Subcutaneous abdominal adipose tissue (tissue), 5 donors: Measurements from ENCODE around the gene C16orf96.

Source experiments
- H3K27ac ChIP-seq: one replicate; pipeline ENCODE4 v1.7.0; 2013; ENCODE audit warnings: low read depth, mild to moderate bottlenecking, inconsistent platforms, low read length, moderate library complexity
- H3K27me3 ChIP-seq, 5 donors: one replicate each; pipeline ENCODE4 v1.7.0; 2013; ENCODE audit warnings: low read length in 5 of 5, inconsistent platforms in 1 of 5; ENCODE audit not compliant: control insufficient read depth in 5 of 5, insufficient read depth in 4 of 5
- H3K36me3 ChIP-seq, 5 donors: one replicate each; pipeline ENCODE4 v1.7.0; 2013; ENCODE audit warnings: low read length in 5 of 5; ENCODE audit not compliant: control insufficient read depth in 5 of 5, insufficient read depth in 5 of 5
- H3K4me1 ChIP-seq, 5 donors: one replicate each; pipeline ENCODE4 v1.7.0; 2013; ENCODE audit warnings: low read length in 5 of 5, mild to moderate bottlenecking in 3 of 5, moderate library complexity in 1 of 5; ENCODE audit not compliant: control insufficient read depth in 5 of 5, insufficient read depth in 5 of 5
- H3K4me3 ChIP-seq, 5 donors: one replicate each; pipeline ENCODE4 v1.7.0; 2013; ENCODE audit warnings: low read length in 5 of 5, low read depth in 1 of 5
- H3K9ac ChIP-seq, 5 donors: one replicate each; pipeline ENCODE4 v1.7.0; 2013; ENCODE audit warnings: low read length in 5 of 5, mild to moderate bottlenecking in 4 of 5, moderate library complexity in 3 of 5
- H3K9me3 ChIP-seq, 5 donors: one replicate each; pipeline ENCODE4 v1.7.0; 2013; ENCODE audit warnings: low read length in 5 of 5; ENCODE audit not compliant: control insufficient read depth in 5 of 5
- donor health status: healthy.
- donor health status: healthy.
- donor health status: healthy.
- donor health status: healthy.
- donor health status: healthy.

C16orf96 gene

GRCh38 chr16:4556112-4556511, at the start of gene C16orf96:
Gene C16orf96 (plus strand): TSS chr16:4556340. CDS start chr16:4556490, 150 bp downstream.
- H3K4me3 ChIP-seq: no peak within 1 kb of the TSS
- no peak within 1 kb of the TSS for H3K9ac ChIP-seq
- H3K36me3 ChIP-seq: no peaks in the 10 kb centered on the region
- no peaks in the 10 kb centered on the region for H3K4me1 ChIP-seq
- H3K27ac ChIP-seq: no peak within 1 kb of the TSS
- no peaks in the 10 kb centered on the region for H3K9me3 ChIP-seq
- peaks cover 0 to 5% (median 0%) of the 10 kb centered on the region in 5 donors for H3K27me3 ChIP-seq

- peaks cover 3 to 24% (median 6%) of the 10 kb centered on the region in 5 donors for H3K4me1 ChIP-seq
- H3K27me3 ChIP-seq: no peaks in the 10 kb centered on the region
- H3K36me3 ChIP-seq: peaks cover 0 to 47% (median 44%) of the 10 kb centered on the region in 5 donors
- H3K4me3 ChIP-seq: no peak overlapping the region
- no peak overlapping the region for H3K9ac ChIP-seq
- no peak overlapping the region for H3K27ac ChIP-seq
- H3K9me3 ChIP-seq: no peaks in the 10 kb centered on the region
Measured at GRCh38 chr16:4506450-4506849, 49.7 kb upstream of the C16orf96 start.

- Histone ChIP-seq H3K4me1 (peaks cover 0 to 25% (median 12%) of the 10 kb centered on the region in 5 donors), H3K27ac (no peak overlapping the region), H3K36me3 (peaks cover 0 to 60% (median 57%) of the 10 kb centered on the region in 5 donors), H3K9me3 (no peaks in the 10 kb centered on the region), H3K27me3 (no peaks in the 10 kb centered on the region), H3K4me3 (no peak overlapping the region), H3K9ac (peak overlapping the region in 1 of 5 donors; percentile 22)
Measured at GRCh38 chr16:4507588-4508345, 48.4 kb upstream of the C16orf96 start.

- Histone ChIP-seq H3K27ac (no peak overlapping the region), H3K9me3 (no peaks in the 10 kb centered on the region), H3K27me3 (no peaks in the 10 kb centered on the region), H3K9ac (no peak overlapping the region), H3K4me3 (no peak overlapping the region), H3K4me1 (peaks cover under 1 to 34% (median 22%) of the 10 kb centered on the region in 5 donors), H3K36me3 (peaks cover 0 to 68% (median 60%) of the 10 kb centered on the region in 5 donors)
Measured at GRCh38 chr16:4508806-4509205, 47.3 kb upstream of the C16orf96 start.

- Histone ChIP-seq H3K9ac (no peak overlapping the region), H3K27me3 (no peaks in the 10 kb centered on the region), H3K9me3 (no peaks in the 10 kb centered on the region), H3K27ac (no peak overlapping the region), H3K4me1 (peaks cover 7 to 40% (median 28%) of the 10 kb centered on the region in 5 donors), H3K36me3 (peaks cover 0 to 73% (median 60%) of the 10 kb centered on the region in 5 donors), H3K4me3 (no peak overlapping the region)
Measured at GRCh38 chr16:4509420-4509819, 46.7 kb upstream of the C16orf96 start.

- Histone ChIP-seq H3K9ac (no peak overlapping the region), H3K27me3 (no peaks in the 10 kb centered on the region), H3K4me1 (peaks cover 11 to 47% (median 35%) of the 10 kb centered on the region in 5 donors), H3K4me3 (no peak overlapping the region), H3K36me3 (peaks cover 0 to 73% (median 60%) of the 10 kb centered on the region in 5 donors), H3K27ac (no peak overlapping the region), H3K9me3 (no peaks in the 10 kb centered on the region)
Measured at GRCh38 chr16:4510131-4510530, 46.0 kb upstream of the C16orf96 start.

GRCh38 chr16:4510747-4511426, 45.3 kb upstream of the C16orf96 start:
- Histone ChIP-seq H3K27ac (no peak overlapping the region), H3K36me3 (peaks cover 0 to 70% (median 57%) of the 10 kb centered on the region in 5 donors), H3K9me3 (no peaks in the 10 kb centered on the region), H3K27me3 (no peaks in the 10 kb centered on the region), H3K4me1 (peaks cover 11 to 54% (median 35%) of the 10 kb centered on the region in 5 donors), H3K4me3 (no peak overlapping the region), H3K9ac (no peak overlapping the region)

- Histone ChIP-seq H3K36me3 (peaks cover 0 to 70% (median 57%) of the 10 kb centered on the region in 5 donors), H3K27ac (no peak overlapping the region), H3K9me3 (no peaks in the 10 kb centered on the region), H3K4me1 (peaks cover 11 to 54% (median 35%) of the 10 kb centered on the region in 5 donors), H3K9ac (no peak overlapping the region), H3K4me3 (no peak overlapping the region), H3K27me3 (no peaks in the 10 kb centered on the region)
Measured at GRCh38 chr16:4511441-4512082, 44.6 kb upstream of the C16orf96 start.

- Histone ChIP-seq H3K4me1 (peaks cover 11 to 58% (median 38%) of the 10 kb centered on the region in 5 donors), H3K36me3 (peaks cover 0 to 64% (median 54%) of the 10 kb centered on the region in 5 donors), H3K9me3 (no peaks in the 10 kb centered on the region), H3K9ac (no peak overlapping the region), H3K27me3 (no peaks in the 10 kb centered on the region), H3K27ac (no peak overlapping the region), H3K4me3 (no peak overlapping the region)
Measured at GRCh38 chr16:4512473-4512872, 43.7 kb upstream of the C16orf96 start.
